Naive thymus-derived CD4-positive, alpha-beta T cell (primary cell): ENCODE results near the gene BRS3. TPM values are rescaled to one million over a fixed set of nuclear protein-coding genes. Genes with fewer than 3 reads are reported as not detected.

Source experiments
- polyA plus RNA-seq, 2 donors: library from polyadenylated mRNA; unstranded; fragments of 300-500 nt; fragmentation: Illumina TruSeq; gene quantifications; one replicate each; pipeline ENCODE4 v1.2.3, GENCODE V29; 2021
- total RNA-seq, 6 experiments: library from RNA in 5 of 6; stranded (reverse) in 5 of 6; gene quantifications; 1 replicate in 5 of 6; 2 replicates in 1 of 6; pipeline ENCODE4 v1.2.3 and lab custom pipeline; 2021 to 2026

The BRS3 gene
- total and polyA plus RNA-seq, 7 experiments from 2014 or later = not detected

Other genes with a start within 250 kb of the BRS3 start
- 10 to 100 TPM in 1 of 5 experiments, 1 to 10 TPM in 4; 5.9 to 15.8 (median 7.7) TPM for gene MAP7D3, start 236.5 kb upstream of the BRS3 start, total RNA-seq
- gene MAP7D3, start 236.5 kb upstream of the BRS3 start, polyA plus RNA-seq = 1 to 10 TPM; 4.4 to 5.4 TPM
- not detected for gene ADGRG4, start 187.0 kb upstream of the BRS3 start, total RNA-seq
- not detected for gene ADGRG4, start 187.0 kb upstream of the BRS3 start, polyA plus RNA-seq
- 10 to 100 TPM; 25.9 to 67.2 (median 29.0) TPM for gene HTATSF1, start 9.6 kb downstream of the BRS3 start, total RNA-seq
- gene HTATSF1, start 9.6 kb downstream of the BRS3 start, polyA plus RNA-seq = 10 to 100 TPM; 58.8 to 75.0 TPM
- not detected for gene VGLL1, start 44.3 kb downstream of the BRS3 start, total RNA-seq
- not detected for gene VGLL1, start 44.3 kb downstream of the BRS3 start, polyA plus RNA-seq
- gene CD40LG, start 160.2 kb downstream of the BRS3 start, total RNA-seq = 100 to 1,000 TPM in 1 of 5 experiments, 10 to 100 TPM in 4; 25.2 to 173 (median 56.8) TPM
- 100 to 1,000 TPM in 1 of 2 donors, 10 to 100 TPM in 1; 72.1 to 127 TPM for gene CD40LG, start 160.2 kb downstream of the BRS3 start, polyA plus RNA-seq